ENCODE measurements around the gene MKX. TPM values are rescaled to one million over a fixed set of nuclear protein-coding genes. Genes with fewer than 3 reads are reported as not detected.

Gene MKX, protein sequence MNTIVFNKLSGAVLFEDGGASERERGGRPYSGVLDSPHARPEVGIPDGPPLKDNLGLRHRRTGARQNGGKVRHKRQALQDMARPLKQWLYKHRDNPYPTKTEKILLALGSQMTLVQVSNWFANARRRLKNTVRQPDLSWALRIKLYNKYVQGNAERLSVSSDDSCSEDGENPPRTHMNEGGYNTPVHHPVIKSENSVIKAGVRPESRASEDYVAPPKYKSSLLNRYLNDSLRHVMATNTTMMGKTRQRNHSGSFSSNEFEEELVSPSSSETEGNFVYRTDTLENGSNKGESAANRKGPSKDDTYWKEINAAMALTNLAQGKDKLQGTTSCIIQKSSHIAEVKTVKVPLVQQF
- not detected in 2 replicates for total RNA-seq
- not detected in 2 replicates for polyA plus RNA-seq
- 0.04 TPM in 1 of 2 replicates, not detected in the other for polyA plus RNA-seq (2011; cell fraction: cytosol; rRNA removed)
- 0.11 TPM in 1 of 2 replicates, not detected in the other for polyA plus RNA-seq (2011; cell fraction: nucleus; rRNA removed)
- polyA plus RNA-seq (2012): not detected in 2 replicates
- polyA minus RNA-seq: not detected in 2 replicates
- not detected for polyA minus RNA-seq (2011; cell fraction: cytosol; rRNA and poly(A)+ RNA removed)
- not detected in 2 replicates for polyA minus RNA-seq (2011; cell fraction: nucleus; rRNA and poly(A)+ RNA removed)
- Bru-seq, nascent RNA: percentile 13 among the genes with signal in this experiment
- BruChase-seq, experiment 1, labeled RNA remaining after a 6-hour chase: percentile 11 among the genes with signal in this experiment
- percentile 14 among the genes with signal in this experiment for BruChase-seq, experiment 2, labeled RNA remaining after a 2-hour chase
- long read RNA-seq: 0 reads

DNA sequence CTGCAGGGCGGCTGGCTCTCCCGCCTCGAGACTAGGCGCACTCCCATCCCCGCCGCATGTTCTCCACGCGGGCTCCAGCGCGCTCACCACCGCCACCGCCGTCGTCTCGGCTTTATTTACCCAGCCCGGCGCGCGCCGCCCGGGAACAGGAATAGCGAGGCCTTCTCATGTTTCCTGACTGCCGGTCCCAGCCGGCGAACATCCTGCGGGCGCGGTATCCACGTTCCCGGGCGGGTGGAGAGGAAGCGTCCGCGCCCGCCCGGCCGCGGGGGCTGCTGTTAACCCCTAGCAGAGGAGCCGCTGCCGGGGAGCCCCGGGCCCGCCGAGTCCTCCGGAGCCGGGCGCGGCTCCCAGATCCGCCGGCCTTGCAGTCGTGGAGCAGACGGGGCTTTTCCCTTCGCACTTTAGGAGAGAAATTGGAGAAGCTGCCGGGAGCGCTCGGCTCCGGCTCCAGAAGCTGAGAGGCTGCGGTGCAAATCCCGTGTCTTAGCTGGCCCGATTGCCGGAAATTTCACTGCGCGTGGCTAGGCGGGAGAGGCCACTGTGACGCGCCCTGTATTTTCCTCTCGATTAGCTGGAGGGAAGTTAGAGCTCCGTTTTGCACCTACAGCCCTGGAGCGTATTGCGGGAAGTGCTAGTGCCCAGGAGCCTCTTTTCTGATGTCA lies at the start of gene MKX:
Gene MKX (minus strand): TSS at position 88 of the 665 bp plus-strand sequence. CDS start 2,404 bp downstream, outside the sequence.
- Histone ChIP-seq H3K36me3 (ENCODE audit: control insufficient read depth in 2 of 2, extremely low read depth in 1 of 2, insufficient read depth in 2 of 2, low read length in 2 of 2) (no peaks in the 10 kb centered on the region), H3K9me1 (replicated peaks; ENCODE audit: control insufficient read depth, extremely low read depth, insufficient read depth, low read length) (no peaks in the 10 kb centered on the region), H3K79me2 (ENCODE audit: control insufficient read depth, insufficient read depth, low read length) (no peaks in the 10 kb centered on the region), H3K4me2 (ENCODE audit: insufficient read depth, low read length) (peak within 1 kb of the TSS; percentile 3), H3K9ac (replicated peaks; ENCODE audit: extremely low read depth, insufficient read depth, low read length) (no peak within 1 kb of the TSS), H3K4me1 (ENCODE audit: control insufficient read depth, extremely low read depth, insufficient read depth, low read length) (peaks cover 25% of the 10 kb centered on the region), H3K4me3 (replicated peaks in 1 of 3; ENCODE audit: insufficient read depth in 1 of 3, low read depth in 1 of 3, low read length in 3 of 3) (peak within 1 kb of the TSS in 1 of 3 experiments; percentile 17), H3K9me3 (replicated peaks; ENCODE audit: control insufficient read depth, insufficient read depth, low read length) (no peaks in the 10 kb centered on the region), H4K20me1 (replicated peaks; ENCODE audit: control insufficient read depth, extremely low read depth, insufficient read depth, low read length) (no peaks in the 10 kb centered on the region), H2AFZ (ENCODE audit: low read depth, low read length) (peak within 1 kb of the TSS; percentile 3), H3K27ac (ENCODE audit: insufficient read depth, low read depth, low read length) (no peak within 1 kb of the TSS), H3K27me3 (ENCODE audit: control insufficient read depth in 2 of 2, insufficient read depth in 2 of 2, low read length in 2 of 2) (peaks cover 57 to 94% of the 10 kb centered on the region in 2 experiments)
- CTCF ChIA-PET: interaction anchor here (1.1 to 2.5 kb wide), 3 partner anchors 18 to 496 kb away, joined by 3 to 20 read pairs (median 3); no protein-coding TSS in a partner anchor
- DNase-seq (ENCODE audit: low read depth, low spot score): peak; percentile 13
- peak; percentile 64 for FAIRE-seq
- no peak for TF ChIP-seq GATA2 (IDR thresholded peaks at IDR 0.05; ENCODE audit: insufficient read depth, insufficient read length, low read depth, low read length)
- TF ChIP-seq EZH2 (IDR thresholded peaks at IDR 0.05; ENCODE audit: borderline replicate concordance, low read depth, low read length, severe bottlenecking): peak; percentile 13
- no TSS peak for BruUV-seq (replicated peaks)
- POLR2A ChIA-PET: no interaction called here
- dilution Hi-C loops (cut with MboI; ENCODE audit: extremely low pct_ligation_motif_present, low sequenced_read_pairs): no loop called here
- intact Hi-C loops (cut with micrococcal nuclease): no loop called here

DNA sequence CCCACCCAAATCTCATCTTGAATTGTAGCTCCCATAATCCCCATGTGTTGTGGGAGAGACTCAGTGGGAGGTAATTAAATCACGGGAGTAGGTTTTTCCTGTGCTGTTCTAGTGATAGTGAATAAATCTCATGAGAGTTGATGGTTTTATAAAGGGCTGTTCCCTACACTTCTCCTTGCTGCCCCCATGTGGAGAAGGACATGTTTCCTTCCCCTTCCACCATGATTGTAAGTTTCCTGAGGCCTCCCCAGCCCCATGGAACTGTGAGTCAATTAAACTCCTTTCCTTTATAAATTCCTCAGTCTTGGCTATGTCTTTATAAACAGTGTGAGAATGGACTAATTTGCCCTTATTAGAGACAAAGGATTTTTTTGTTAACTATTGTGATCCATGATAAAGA lies 48.5 kb upstream of the MKX start:
- FAIRE-seq (no peak), DNase-seq (ENCODE audit: low read depth, low spot score) (no peak)
- no peaks in the 10 kb centered on the region for H3K9me3 ChIP-seq (replicated peaks; ENCODE audit: control insufficient read depth, insufficient read depth, low read length)
- ChIA-PET CTCF (interaction anchor here (1.6 kb wide), 1 partner anchor 10 kb away, joined by 4 read pairs; no protein-coding TSS in a partner anchor), POLR2A (no interaction called here)
- no peak overlapping the region for H2AFZ ChIP-seq (ENCODE audit: low read depth, low read length)
- no peaks in the 10 kb centered on the region for H3K79me2 ChIP-seq (ENCODE audit: control insufficient read depth, insufficient read depth, low read length)
- H3K27ac ChIP-seq (ENCODE audit: insufficient read depth, low read depth, low read length): no peak overlapping the region
- intact Hi-C loops (cut with micrococcal nuclease): no loop called here
- no TSS peak for BruUV-seq (replicated peaks)
- H3K36me3 ChIP-seq (ENCODE audit: control insufficient read depth in 2 of 2, extremely low read depth in 1 of 2, insufficient read depth in 2 of 2, low read length in 2 of 2): no peaks in the 10 kb centered on the region
- H3K9ac ChIP-seq (replicated peaks; ENCODE audit: extremely low read depth, insufficient read depth, low read length): no peak overlapping the region
- dilution Hi-C loops (cut with MboI; ENCODE audit: extremely low pct_ligation_motif_present, low sequenced_read_pairs): no loop called here
- no peak overlapping the region for H3K4me2 ChIP-seq (ENCODE audit: insufficient read depth, low read length)
- no peaks in the 10 kb centered on the region for H3K9me1 ChIP-seq (replicated peaks; ENCODE audit: control insufficient read depth, extremely low read depth, insufficient read depth, low read length)
- H4K20me1 ChIP-seq (replicated peaks; ENCODE audit: control insufficient read depth, extremely low read depth, insufficient read depth, low read length): no peaks in the 10 kb centered on the region
- H3K4me3 ChIP-seq (replicated peaks in 1 of 3; ENCODE audit: insufficient read depth in 1 of 3, low read depth in 1 of 3, low read length in 3 of 3): no peak overlapping the region
- H3K4me1 ChIP-seq (ENCODE audit: control insufficient read depth, extremely low read depth, insufficient read depth, low read length): no peaks in the 10 kb centered on the region
- H3K27me3 ChIP-seq (ENCODE audit: control insufficient read depth in 2 of 2, insufficient read depth in 2 of 2, low read length in 2 of 2): peaks cover 8 to 11% of the 10 kb centered on the region in 2 experiments
- TF ChIP-seq POLR2A (IDR thresholded peaks at IDR 0.05; ENCODE audit: low read depth, low read length): no peak
- no peak for TF ChIP-seq POLR2AphosphoS5 (IDR thresholded peaks at IDR 0.05; ENCODE audit: insufficient read depth, low read depth, low read length)
- TF ChIP-seq MYC (IDR thresholded peaks at IDR 0.05; ENCODE audit: low read depth, low read length): no peak
- no peak for TF ChIP-seq EZH2 (IDR thresholded peaks at IDR 0.05; ENCODE audit: borderline replicate concordance, low read depth, low read length, severe bottlenecking)
- TF ChIP-seq JUN (IDR thresholded peaks at IDR 0.05; ENCODE audit: borderline replicate concordance, insufficient read depth, insufficient read length, low read depth): no peak
- TF ChIP-seq, protein P1, sequence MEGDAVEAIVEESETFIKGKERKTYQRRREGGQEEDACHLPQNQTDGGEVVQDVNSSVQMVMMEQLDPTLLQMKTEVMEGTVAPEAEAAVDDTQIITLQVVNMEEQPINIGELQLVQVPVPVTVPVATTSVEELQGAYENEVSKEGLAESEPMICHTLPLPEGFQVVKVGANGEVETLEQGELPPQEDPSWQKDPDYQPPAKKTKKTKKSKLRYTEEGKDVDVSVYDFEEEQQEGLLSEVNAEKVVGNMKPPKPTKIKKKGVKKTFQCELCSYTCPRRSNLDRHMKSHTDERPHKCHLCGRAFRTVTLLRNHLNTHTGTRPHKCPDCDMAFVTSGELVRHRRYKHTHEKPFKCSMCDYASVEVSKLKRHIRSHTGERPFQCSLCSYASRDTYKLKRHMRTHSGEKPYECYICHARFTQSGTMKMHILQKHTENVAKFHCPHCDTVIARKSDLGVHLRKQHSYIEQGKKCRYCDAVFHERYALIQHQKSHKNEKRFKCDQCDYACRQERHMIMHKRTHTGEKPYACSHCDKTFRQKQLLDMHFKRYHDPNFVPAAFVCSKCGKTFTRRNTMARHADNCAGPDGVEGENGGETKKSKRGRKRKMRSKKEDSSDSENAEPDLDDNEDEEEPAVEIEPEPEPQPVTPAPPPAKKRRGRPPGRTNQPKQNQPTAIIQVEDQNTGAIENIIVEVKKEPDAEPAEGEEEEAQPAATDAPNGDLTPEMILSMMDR (IDR thresholded peaks at IDR 0.05; ENCODE audit: extremely low read depth in 1 of 2, insufficient read depth in 1 of 2, low read depth in 1 of 2, low read length in 2 of 2): no peak
- TF ChIP-seq FOS (IDR thresholded peaks at IDR 0.05; ENCODE audit: borderline replicate concordance, insufficient read depth, low read length): no peak
- TF ChIP-seq, protein P2, sequence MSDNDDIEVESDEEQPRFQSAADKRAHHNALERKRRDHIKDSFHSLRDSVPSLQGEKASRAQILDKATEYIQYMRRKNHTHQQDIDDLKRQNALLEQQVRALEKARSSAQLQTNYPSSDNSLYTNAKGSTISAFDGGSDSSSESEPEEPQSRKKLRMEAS (IDR thresholded peaks at IDR 0.05; ENCODE audit: insufficient read depth, insufficient read length): no peak

Data from endothelial cell of umbilical vein (primary cell).